NCI-H226 (cell line): ENCODE measurements around the gene TRPM3.

ENCODE experiments used
- DNase-seq: peaks from one replicate; pipeline ENCODE4 v3.0.0-alpha.2; 2015

TRPM3 gene

GRCh38 chr9:70940605-70941004 is 180.8 kb downstream of the TRPM3 start:
- DNase-seq, result no peak

- no peak for DNase-seq
These were observed 184.9 kb downstream of the TRPM3 start for GRCh38 chr9:70936536-70936935.

DNA sequence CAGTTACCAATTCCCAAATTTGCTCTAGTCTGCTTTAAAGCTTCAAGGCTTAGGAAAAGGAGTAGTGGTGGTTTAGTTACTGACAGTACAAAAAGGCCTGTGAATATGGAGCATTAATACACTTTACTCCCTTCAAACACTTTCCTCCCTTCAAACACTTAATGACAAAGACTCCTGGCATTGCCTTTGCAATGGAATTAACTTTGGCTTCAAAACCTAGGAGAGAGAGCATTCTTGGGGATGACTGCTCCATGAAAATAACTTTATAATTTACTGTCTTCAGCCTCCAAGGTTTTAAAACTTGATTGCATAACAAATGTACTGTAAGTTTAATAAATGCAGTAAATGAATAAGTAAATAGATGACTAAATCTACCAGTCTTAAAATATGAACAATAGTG is 185.6 kb downstream of the TRPM3 start:
- DNase-seq, result peak; percentile 41

DNA sequence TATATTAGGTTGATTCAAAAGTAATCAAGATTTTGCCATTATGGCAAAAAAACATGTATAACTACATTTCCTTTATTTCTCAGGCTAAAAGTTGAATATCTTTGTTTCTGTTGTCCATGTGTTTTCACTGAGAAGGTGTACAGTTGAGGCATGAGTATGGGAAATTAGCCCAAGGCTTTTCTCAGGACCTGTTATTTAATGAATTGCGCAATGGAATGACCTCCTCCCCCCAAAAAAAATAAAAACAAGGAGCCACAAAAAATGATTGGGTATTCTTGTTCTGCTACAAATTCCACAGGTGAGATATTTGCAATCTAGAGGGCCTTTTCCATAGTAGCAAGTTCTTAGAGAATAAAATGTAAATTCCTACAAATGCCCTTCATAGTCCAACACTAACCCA is 186.8 kb downstream of the TRPM3 start:
- DNase-seq, result no peak

- peak; percentile 46 for DNase-seq
These were observed 188.1 kb downstream of the TRPM3 start for GRCh38 chr9:70933321-70933720.

GRCh38 chr9:70932097-70932496 is 189.3 kb downstream of the TRPM3 start:
- no peak for DNase-seq

GRCh38 chr9:70927530-70927929 is 193.9 kb downstream of the TRPM3 start:
- DNase-seq, result no peak

GRCh38 chr9:70924895-70925547 is 196.4 kb downstream of the TRPM3 start:
- peak; percentile 64 for DNase-seq

DNA sequence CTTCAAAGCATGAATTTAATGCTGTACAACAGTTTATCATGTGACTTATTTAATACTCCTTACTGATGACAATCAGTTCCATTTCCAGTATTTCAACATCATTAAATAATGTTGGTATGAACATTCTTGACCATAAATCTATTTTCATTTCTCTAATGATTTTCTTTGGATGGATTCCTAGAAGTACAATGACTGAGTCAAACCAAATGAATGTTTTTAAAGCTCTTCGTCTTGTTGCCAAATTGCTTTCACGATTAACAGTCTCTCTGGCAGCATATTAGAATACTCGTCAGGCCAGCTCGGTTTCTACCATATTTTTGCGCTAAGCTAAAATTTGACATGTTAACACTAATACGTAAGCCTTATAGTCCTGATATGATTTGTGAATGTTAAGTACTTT is 197.0 kb downstream of the TRPM3 start:
- peak; percentile 57 for DNase-seq

- no peak for DNase-seq
These were observed 197.5 kb downstream of the TRPM3 start for GRCh38 chr9:70923961-70924360.

GRCh38 chr9:70921136-70921535 is 200.3 kb downstream of the TRPM3 start:
- DNase-seq, result peak; percentile 48

DNA sequence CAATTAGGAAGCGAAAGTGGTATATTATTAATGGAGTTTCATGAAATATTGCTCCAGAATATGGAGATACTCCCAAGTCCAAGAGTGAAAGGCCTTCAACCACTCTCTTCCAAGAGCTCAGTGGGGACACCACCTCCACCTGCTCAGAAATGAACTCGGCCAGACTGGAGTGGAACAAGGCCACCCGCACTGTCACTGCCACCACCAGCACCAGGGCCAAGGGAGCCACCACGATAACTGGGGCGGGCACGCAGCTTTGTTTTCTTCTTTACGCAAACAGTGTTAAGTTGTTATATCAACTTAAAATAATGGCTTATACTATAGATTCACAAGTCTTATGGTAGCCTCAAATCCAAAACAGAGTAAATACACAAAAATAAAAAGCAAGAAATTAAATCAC is 204.1 kb downstream of the TRPM3 start:
- no peak for DNase-seq

DNA sequence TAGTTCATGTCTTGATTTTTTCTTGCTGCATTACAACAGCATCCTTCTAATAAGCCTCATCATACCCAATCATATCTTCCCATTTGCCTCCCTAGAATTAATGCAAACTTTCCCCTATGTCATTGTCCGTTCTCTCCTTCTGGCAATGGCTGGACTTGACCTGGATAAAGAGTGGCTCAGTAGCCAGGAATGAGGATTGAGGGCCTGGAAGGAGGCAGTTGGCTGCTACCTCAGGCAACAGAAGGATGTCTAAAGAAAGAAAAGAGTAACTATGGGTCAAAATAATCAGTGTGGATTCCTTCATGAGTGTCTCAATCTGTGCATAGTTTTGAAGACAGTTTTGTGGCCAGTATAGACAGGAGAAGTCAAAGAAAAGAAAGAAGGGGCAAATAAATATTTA is 209.6 kb downstream of the TRPM3 start:
- no peak for DNase-seq

DNA sequence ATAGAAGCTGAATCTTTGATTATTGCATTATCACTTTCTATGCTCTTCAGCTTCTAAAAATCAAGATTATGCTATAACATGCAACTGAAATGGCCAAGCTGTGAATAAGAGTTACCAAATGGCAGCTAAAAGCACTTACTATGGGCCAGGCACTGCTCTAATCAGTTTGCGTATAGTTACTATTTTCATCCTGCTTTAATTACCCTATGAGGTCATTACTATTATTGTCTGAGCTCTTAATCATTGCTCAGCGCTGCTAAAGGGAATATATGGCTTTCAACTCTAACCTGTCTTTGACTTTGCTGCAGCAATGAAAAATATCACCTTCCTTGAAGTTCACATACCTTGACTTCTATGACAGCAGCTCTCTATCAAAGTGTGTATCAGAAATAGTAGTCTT is 210.8 kb downstream of the TRPM3 start:
- no peak for DNase-seq

DNA sequence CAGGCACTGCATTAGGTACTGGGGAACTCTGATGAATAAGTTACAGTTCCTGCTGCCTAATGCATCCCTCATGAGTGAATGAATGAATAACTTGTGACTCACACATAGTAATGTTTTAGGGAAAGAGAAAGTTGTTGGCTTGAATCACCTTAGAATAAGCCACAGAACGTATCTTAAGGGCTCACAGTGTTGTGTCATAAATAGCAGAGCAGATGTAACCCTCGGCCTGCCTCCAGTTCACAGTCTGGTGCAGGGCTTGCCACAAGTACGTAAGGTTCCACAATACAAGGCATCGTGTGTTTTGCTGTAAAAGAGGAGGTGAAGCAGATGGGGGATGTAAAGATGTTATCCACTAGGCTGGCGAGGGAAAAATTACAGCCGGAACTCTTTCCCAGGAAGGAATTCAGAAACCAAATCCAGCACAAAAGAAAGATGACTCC is 218.7 kb downstream of the TRPM3 start:
- peak; percentile 96 for DNase-seq

DNA sequence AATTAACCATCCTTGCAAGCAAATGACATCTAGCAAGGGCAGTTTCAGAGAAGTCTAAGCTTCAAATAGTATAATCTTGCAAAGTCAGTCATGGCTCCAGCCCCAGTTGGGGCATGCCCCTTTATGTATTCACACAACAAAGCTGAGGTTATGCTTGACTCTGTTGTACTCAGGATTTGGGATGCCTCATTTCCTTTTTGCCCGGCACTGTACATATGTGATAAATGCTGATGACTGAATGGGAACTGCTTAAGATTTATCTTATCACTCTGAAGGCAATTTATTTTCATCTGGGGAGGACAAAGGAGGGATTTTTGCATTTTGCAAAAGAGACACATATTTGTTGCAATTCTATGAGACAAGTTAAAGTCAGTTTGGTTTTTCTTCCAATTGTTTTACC is 219.2 kb downstream of the TRPM3 start:
- peak; percentile 63 for DNase-seq

- DNase-seq, result no peak
These were observed 219.7 kb downstream of the TRPM3 start for GRCh38 chr9:70901746-70902145.

DNA sequence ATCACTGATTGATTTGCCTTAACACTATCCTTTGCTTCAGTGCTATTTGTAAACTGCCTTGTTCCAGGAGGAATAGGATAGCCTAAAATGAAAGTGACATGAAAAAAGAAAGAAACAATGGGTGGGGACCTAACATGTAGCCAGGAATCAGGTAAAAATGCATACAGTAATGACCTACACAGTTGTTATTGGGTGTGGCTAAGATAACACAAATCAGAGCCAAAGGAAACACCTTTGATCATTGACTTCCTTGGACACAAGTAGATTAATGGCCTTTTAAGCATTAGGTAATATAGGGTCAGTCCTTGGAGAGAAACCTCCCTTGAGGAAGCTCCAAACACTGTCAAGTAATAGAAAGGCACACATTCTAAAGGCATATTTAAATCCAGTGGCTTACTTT is 220.4 kb downstream of the TRPM3 start:
- DNase-seq, result no peak

GRCh38 chr9:70893580-70894122 is 227.8 kb downstream of the TRPM3 start:
- no peak for DNase-seq

DNA sequence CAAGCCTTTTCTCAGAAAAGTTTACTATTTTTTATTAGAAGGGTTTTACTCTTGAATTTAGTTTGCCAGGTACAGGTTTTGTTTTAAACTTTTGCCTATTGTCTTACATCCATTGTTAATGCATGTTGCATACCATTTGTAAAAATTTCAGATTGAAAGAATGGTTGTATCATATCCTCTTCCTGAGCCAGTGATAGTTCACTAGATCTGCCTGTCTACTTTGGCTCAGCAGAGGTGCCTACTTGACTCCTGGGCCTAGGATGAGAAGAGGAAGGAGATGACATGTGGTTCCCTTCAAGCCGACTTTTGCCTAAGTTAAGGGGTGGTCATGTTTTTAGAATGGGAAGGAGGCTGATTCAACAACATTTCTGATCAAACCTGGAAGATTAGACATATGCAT is 232.9 kb downstream of the TRPM3 start:
- DNase-seq, result no peak

- DNase-seq, result no peak
These were observed 233.6 kb downstream of the TRPM3 start for GRCh38 chr9:70887826-70888225.

GRCh38 chr9:70883963-70884793 is 237.2 kb downstream of the TRPM3 start:
- no peak for DNase-seq

GRCh38 chr9:70883056-70883455 is 238.4 kb downstream of the TRPM3 start:
- DNase-seq, result peak; percentile 50

DNA sequence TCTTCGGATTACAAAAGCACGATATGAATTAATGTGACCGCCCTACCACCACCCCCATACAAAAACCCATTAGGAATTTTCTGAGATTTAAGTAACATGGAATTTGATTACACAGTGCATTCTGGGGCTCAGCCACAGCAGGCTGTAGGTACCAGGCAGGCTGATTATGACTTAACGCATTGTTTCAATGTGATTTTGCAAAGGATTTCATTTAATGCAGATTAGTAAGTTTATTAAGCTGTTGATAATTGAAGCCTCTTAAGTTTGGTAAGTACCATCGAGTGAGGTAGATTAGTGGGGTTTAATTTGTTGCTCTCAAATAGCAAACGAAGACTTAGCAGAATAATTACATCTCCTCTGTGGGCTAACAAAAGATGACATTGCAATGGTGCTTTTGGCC is 240.1 kb downstream of the TRPM3 start:
- DNase-seq, result no peak
